Activated T-helper 1 cell treated with Interleukin-2 at 50 U/mL for 16 hours (primary cell): ENCODE measurements around the gene HIBADH.
"Not testable (repeated sequence)": the region's sequence is repeated elsewhere in the genome, so short reads cannot be mapped to it uniquely, and the experiment has no call there.

ENCODE experiments used
- DNase-seq: peaks from one replicate; pipeline ENCODE4 v3.0.0-alpha.2; 2020; ENCODE audit warnings: low read depth

Gene HIBADH

DNA sequence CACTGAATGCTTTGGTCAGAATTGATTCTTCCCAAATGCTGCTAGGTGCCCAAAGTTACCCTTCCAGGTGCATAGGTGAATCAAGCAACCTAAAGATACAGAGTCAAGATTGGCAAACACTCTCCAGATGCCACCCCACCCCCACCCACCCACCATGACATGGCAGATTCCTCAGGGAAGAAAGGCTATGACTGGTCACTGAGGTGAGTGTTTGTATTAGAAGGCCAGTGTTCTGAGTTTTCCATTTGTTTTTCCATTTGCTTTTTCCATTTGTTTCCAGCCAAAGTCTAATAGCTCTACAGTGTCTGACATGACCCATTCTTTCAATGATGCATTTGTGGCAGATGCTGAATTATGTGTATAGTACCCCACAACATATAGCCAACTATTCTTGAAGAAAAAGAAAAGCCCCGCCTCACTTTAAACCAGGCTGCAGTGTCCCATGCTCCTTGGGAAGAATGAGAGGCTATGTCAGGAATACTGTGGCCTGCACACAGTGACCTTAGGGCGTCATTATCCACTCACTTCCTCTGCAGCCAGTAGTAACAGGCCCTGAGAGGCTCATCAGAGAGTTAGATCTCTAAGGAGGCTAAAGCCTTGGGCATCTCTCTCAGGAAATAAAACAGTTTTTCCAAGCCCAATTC lies 16.1 kb upstream of the HIBADH start:
- no peak for DNase-seq

DNA sequence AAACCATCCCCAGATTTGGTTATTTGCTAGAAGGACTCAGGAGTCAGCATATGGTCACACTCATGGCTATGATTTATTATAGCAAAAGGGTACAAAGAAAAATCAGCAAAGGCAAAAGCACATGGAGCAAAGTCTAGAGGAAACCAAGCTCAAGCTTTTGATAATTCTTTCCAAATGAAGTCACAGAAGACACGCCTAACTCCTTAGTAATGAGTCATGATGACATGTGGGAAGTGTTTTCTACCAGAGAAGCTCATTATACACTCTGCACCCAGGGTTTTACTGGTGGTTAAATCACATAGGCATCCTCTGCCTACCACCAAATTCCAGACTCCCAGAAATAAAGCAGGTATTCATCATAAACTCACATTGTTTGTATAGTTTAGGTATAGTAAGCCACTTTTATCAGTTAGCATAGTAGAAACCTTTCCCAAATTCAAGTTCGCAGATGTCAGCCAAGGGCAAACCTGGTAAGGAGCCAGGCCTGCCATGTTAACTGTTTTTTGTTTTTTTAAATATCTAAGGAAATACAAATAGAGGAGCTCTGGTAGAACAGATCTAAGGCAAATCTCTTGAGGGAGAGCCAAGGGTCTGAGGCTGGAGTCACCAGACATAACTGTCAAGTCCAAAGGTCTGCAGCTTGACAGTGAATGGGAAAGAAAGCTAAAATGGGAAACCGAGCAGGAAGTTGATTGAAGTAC lies 15.4 kb upstream of the HIBADH start:
- no peak for DNase-seq

DNA sequence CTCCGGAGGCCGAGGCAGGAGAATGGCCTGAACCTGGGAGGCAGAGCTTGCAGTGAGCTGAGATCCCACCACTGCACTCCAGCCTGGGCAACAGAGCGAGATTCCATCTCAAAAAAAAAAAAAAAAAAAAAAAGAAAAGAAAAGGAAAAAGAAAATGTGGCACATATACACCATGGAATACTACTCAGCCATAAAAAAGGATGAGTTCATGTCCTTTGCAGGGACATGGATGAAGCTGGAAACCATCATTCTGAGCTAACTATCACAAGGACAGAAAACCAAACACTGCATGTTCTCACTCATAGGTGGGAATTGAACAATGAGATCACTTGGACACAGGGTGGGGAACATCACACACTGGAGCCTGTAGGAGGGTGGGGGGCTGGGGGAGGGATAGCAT lies 11.4 kb upstream of the HIBADH start:
- DNase-seq: not testable (repeated sequence)

DNA sequence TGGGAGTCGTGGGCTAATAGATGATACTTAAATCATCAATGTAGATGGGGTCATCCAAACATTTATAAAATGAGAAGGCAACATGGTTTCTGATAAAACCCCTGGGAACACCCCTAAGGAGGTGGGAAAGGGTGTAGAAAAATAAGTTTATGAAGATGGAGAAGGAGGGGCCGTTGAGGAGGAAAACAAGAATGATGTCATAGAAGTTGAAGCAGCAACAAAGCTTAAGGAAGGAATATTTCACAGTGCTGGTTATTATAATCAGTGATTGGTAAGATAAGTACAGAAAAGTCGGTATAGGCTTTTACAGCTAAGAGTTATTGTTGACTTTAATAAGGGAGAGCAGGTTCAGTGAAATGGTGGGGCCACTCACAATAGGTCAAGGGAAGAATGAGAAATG lies 9.0 kb upstream of the HIBADH start:
- no peak for DNase-seq

DNA sequence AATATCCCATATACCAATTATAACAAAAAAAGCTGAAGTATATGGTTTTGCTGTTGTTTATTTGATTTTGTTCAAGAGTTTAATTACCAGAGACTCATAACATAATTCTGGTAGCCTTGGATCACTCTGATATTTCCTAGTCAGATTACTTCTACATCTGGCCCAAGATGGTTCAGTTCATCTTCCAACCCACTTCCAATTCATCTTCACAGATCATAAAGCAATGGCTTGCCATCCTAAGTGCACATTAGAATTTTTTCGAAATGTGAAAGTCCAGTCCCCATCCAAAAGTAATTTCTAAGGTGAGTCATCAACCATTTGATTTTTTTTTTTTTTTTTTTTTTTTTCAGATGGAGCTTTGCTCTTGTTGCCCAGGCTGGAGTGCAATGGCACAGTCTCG lies 8.0 kb upstream of the HIBADH start:
- DNase-seq: no peak

DNA sequence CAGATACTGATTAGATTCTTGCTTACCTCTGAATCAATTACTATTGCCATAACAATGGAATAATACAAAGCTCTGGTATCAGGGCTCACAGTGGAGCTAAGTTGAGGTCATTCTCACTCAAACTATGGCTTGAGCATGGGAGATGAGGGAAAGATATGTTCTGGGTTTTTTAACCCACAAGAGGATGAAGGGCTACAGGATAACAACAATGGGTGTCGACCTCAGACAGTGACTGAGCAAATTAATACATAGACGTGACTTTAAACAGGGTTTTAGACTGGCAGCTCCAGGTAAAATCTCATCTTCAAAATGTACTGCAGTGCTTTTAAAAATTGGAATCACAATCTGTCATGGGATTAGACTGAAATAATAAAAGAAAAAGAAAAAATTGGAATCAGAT lies 7.5 kb upstream of the HIBADH start:
- DNase-seq: no peak

DNA sequence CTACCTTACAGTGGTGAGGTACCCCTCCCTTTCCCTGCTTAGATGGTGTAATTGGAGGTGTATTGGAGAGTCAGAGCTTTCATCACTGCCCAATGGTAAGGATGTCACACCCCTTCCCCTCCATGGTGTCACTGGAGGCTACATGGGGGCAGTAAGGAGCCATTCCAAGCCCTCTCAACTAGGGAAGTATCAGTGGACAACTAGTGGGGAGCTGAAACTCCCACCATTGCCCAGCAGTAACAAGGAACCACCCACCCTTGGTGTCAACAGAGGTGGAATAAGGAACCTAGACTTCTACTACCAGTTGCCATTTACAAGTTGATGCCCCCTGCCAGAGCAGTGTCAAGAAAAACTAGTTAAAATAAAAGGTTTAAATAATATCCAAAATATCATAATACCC lies 2.8 kb upstream of the HIBADH start:
- DNase-seq: no peak

DNA sequence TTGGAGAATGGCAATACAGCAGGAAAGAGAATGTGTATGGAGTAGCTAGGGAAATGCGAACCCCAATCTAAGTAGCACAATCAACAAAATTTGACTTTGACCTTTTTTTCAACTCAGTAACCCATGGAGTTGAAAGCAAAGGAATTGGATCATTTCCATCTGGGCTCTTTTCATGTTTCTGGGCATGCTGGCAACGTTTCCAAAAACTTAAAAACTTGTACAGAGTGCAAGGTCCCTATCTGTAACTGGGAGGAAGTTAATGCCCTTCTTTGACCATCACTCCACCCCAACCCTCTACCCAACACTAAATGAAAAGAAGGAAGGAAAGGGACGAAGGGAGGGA lies 1.3 kb upstream of the HIBADH start:
- DNase-seq: no peak

DNA sequence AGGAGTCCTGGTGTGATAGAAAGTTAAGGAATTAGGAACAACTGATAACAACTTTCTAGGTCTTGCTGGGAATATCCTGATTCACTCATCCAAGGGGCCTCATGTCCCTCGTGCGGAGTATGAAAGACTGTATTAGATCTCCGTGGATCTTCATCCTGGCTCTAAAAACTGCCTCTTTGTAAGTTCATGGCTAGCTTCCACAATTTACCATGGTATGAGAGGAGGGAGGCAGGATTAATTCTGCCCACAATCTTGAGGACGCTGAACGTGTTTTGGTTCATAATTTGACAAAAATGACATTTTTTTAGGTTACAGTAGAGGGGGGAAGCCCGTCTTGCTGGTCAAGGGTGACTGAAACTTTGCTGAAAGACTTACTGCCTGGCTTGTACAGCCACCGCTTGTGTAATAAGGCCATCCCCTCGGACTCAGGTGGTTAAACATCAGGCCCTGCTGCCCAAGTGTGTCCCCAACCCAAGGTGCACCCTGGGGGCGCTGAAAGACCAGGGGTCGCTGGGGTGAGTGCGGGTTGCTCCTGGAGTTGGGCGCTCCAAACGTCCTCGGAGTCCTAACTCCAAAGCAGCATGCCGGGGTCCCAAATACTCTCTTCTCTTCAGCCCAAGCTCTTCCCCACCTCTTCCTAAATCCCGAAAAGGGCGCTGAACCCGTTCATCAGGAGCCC lies 733 bp downstream of the HIBADH start:
- no peak for DNase-seq

DNA sequence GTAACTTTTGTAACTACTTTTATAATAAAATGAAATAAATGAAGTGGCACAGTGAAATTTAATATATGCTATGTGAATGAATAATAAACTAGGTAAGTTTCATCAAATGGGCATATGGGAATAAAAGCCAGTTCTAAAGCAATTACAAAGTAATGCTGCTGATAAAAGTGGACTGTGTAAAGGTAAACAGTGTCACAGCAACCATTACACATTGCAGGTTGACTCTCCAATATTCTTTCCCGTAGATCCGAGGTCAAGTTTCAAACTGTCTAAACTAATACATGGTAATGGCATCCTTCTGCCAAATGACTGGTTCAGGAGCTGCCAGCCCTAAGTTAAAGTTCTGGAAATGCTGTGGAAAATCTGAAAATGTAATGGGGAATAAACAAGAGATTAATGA lies 6.0 kb downstream of the HIBADH start:
- DNase-seq: no peak

DNA sequence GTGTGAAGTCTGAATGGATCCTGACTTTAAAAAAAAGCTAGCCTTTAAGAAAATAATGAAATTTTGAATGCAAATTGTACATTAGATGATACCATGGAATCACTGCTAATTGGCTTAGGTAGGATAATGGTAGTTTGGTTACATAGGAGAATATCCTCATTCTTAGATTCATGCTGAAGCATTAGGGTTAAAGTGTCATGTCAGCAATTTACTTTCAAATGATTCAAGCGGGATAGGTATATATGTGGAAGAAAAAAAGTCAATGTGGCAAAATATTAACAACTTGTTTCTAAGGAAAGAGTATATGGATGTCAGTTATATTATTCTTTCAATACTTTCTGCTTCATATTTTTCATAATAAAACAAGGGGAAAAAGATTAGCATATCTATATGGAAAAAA lies 7.5 kb downstream of the HIBADH start:
- no peak for DNase-seq

DNA sequence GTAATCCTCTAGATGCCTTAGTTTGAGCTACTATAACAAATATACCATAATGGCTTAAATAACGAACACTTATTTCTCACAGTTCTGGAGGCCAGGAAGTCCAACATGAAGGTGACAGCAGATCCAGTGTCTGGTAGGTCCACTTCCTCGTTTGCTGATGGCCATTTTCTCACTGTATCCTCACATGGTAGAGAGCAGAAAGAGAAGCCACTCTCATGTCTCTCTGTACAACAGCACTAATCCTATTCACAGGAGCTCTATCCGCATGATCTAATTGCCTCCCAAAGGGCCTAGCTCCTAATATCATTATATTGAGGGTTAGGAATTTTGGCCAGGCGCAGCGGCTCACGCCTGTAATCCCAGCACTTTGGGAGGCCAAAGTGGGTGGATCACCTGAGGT lies 10.2 kb downstream of the HIBADH start:
- DNase-seq: no peak

DNA sequence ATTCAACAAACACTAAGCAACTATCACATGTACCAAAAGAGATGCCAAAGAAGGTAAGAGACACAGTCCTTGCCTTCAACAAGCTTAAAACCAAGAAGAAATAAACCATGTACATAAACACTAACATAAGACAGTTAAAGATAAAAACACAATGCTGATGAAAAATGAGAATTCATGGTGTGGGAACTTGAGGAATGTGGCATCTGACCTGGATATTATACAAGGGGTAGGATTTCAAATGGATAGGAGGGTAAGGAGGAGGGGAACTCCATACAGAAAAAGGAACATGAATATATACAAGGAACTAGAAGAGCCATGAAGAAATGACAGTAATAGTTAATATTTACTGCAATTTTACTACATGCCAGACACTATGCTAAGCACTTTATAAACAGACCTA lies 11.0 kb downstream of the HIBADH start:
- DNase-seq: no peak

DNA sequence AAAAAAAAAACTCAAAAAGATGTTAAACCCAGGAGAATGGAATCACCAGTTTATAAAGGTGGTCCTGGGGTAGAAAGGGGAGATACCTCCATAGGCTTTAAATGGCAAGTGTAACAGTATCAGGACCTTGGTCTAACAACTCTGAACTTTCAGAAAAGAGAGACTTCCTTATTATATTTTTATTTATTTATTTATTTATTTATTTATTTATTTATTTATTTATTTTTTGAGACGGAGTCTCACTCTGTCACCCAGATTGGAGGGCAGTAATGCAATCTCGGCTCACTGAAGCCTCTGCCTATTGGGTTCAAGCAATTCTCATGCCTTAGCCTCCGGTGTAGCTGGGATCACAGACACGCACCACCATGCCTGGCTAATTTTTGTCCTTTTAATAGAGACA lies 12.4 kb downstream of the HIBADH start:
- DNase-seq: no peak

DNA sequence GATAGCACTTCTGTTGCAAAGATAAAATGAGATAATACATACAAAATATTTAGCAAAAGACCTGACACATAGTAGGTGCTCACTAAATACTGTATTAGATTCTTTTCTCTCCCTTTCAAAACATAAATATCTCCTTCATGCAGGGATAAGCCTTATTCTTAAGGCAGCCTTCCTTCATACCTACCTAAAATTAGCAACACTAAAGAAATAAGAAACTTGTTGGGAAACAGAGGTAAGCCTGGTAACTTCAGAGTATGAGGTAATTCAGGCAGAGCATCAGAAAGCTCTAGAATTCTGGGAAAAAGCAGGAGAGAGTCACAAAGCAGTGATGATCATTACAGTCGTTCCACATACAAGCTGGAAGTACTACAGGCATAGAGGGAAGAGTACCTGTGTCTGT lies 15.2 kb downstream of the HIBADH start:
- no peak for DNase-seq

DNA sequence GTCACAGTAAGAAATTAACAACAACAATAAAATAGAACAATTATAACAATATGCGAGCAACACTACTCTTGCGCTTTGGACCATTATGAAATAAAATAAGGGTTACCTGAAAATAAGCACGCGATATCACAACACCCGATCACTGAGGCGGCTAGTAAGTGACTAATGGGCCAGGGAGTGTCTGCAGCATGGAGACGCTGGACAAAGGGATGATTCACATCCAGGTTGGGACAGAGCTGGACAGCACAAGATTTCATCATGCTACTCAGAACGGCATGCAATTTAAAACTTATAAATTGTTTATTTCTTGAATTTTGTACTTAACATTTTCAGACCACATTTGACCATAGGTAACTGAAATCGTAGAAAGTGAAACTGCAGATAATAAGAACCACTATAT lies 15.6 kb downstream of the HIBADH start:
- no peak for DNase-seq

DNA sequence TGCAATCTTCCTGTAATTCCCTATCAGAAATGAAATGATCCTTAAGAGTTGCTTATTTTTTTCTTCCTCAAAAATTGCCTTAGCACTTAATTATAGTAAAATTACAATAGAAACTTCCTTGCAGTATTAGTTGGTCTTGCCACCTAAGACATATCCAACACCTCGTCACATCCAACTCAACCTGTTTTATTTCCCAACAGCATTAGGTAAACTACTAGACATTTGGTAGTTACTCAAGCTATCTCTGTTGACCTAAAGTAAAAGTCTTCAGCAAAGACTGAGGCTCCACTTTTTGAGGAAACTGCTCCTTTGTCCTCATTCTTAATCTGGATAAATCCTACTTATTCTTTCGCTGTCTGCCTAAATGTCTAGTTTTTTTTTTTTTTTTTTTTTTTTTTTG lies 20.4 kb downstream of the HIBADH start:
- DNase-seq: no peak

DNA sequence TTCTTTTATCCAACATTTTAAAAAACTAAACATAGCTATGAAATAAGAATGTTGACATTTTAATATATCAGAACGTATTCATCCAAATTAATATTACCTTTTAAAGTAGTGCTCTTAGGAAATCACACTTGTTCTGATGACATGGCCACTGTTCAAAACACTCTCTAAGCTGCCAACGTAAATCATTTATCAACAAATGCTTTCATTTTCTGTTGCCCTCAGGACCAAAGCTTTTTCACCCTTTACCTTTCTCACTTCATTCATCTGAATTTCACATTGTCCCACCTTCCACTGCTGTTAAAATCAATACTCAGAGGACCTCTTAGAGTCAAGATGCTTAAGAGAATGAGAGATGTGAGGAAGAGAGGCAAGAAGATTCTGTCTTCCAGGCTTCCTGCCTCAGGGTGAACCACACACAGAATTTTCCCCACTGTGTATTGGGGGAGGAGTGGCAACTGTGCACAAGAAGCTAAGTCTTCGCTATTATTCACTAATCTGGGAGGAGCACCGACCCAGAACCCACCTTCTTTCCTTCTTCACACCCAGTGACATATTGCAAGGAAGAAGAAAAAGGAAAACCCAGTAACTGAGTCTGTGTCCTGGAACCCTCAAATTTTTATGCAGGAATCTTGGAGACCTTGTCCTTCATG lies 21.0 kb downstream of the HIBADH start:
- DNase-seq: no peak

DNA sequence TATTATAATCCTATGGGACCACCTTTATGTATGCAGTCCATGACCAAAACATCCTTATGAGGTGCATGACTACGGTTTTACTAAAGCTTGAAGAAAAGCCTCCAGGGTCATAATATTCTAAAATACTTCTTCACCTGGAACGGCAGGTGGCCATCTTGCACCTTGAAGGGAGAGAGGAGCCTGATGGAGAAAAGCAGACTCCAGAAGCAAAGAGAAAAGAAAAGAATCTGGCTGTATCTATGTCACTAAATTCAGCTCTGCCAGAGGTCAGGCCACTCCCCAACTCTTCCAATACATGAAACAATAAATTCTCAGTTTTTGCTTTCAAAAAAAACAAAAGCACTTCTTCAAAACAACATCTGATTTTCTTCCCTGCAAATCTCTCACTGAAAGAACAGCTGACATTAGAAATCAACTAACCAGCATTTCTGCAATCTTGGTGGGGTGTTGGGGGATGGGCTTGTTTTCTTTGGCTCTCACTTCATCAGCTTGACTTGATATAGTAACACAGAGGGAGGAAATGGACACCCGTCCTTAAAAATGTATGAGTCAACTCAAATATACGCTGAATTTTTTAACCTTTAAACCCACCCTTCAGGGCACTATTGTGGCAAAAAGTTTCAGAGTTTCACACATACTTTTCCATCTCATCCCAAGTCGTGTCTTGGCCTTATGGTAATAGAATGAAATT lies 21.7 kb downstream of the HIBADH start:
- DNase-seq: no peak

DNA sequence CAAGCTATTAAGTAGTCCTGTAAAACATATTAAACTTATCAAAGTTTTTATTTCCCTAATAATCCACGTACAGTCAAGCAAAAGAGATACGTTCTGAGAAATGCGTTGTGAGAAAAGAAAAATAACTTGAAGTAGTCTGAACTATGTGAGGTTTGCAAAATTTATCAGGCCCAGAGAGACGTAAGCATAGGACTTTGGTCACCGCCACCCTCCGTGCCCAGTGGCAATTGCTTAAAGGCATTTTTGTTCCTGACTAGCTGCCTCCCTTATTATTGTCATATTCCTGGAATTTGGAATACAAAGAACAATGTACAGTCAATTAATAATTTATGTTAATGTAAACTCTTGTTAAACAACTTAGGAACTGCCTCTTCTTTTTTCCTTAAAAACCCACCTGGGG lies 22.8 kb downstream of the HIBADH start:
- DNase-seq: no peak

DNA sequence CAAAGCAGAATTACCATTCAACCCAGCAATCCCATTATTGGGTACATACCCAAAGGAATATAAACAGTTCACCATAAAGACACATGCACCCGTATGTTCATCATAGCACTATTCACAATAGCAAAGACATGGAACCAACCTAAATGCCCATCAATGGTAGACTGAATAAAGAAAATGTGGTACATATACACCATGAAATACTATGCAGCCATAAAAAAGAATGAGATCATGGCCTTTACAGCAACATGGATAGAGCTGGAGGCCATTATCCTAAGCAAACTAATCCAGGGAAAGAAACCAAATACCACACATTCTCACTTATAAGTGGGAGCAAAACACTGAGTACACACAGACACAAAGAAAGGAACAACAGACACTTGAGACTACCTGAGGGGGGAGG lies 23.6 kb downstream of the HIBADH start:
- DNase-seq: not testable (repeated sequence)

DNA sequence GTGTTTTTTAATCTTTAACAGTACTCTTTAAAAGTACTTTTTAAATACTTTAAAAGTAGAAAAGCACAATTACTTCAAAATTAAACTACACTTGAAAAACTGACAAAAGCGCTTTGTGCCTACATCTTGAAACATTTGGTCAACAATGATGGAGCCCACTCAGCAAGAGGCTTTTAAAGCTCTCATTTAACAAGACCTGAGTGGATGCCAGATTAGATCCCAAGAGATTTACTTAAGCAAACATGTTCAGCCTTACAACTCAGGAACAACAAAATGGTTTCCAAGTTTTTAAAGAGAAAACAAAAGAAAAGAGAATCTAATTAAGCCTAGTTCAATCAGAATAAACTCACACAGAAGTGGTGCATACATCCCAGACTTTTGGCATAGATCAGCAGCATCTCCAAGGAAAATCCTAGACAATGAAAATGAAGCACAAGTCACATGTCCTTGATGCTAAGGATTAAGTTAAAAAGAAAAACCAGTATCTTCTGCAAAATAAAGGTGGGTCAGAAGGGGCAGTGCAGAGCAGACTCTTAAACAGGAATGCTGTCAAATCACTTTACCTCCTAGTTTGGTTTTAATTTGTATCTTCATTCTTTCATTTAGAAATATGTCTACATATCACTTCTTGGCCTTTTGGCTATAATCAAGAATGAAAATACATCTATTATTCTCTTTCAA lies 26.2 kb downstream of the HIBADH start:
- no peak for DNase-seq
